CD14-positive monocyte (primary cell): Measurements from ENCODE around the gene CDK1. TPM values are rescaled to one million over a fixed set of nuclear protein-coding genes. Genes with fewer than 3 reads are reported as not detected.

Experiments used
- DNase-seq, 3 donors: peaks; one replicate each; pipeline ENCODE4 v3.0.0-alpha.2; 2011 to 2022
- H2AFZ ChIP-seq: 2 replicates; pipeline ENCODE4 v1.6.0; 2012; ENCODE audit warnings: mild to moderate bottlenecking, low read depth, low read length, inconsistent platforms; ENCODE audit not compliant: insufficient read depth, poor library complexity, severe bottlenecking
- H3K27ac ChIP-seq, 2 donors: 1 replicate in 1 of 2; 2 replicates in 1 of 2; pipeline ENCODE4 v1.5.1; 2012 to 2013; ENCODE audit warnings: low read length in 2 of 2, control low read depth in 1 of 2, inconsistent platforms in 1 of 2, low read depth in 1 of 2, mild to moderate bottlenecking in 1 of 2
- H3K27me3 ChIP-seq, 2 donors: one replicate each; pipeline versions ENCODE4 v1.6.0 to v1.6.1; 2011 to 2013; ENCODE audit warnings: low read length in 2 of 2; ENCODE audit not compliant: control insufficient read depth in 2 of 2, insufficient read depth in 2 of 2
- H3K36me3 ChIP-seq, 2 donors: replicated peaks in 1 of 2; 1 replicate in 1 of 2; 2 replicates in 1 of 2; pipeline versions ENCODE4 v1.5.1 to v1.6.1; 2012 to 2013; ENCODE audit warnings: low read length in 2 of 2, control low read depth in 1 of 2, inconsistent platforms in 1 of 2, mild to moderate bottlenecking in 1 of 2; ENCODE audit not compliant: insufficient read depth in 2 of 2, control insufficient read depth in 1 of 2
- H3K4me1 ChIP-seq, 2 donors: 1 replicate in 1 of 2; 2 replicates in 1 of 2; pipeline versions ENCODE4 v1.5.1 to v1.6.1; 2012 to 2013; ENCODE audit warnings: low read length in 2 of 2, control low read depth in 1 of 2, inconsistent platforms in 1 of 2, mild to moderate bottlenecking in 1 of 2, moderate library complexity in 1 of 2; ENCODE audit not compliant: insufficient read depth in 2 of 2, control insufficient read depth in 1 of 2
- H3K4me2 ChIP-seq: replicated peaks from 2 replicates; pipeline ENCODE3; 2012; ENCODE audit warnings: low read length, moderate library complexity, mild to moderate bottlenecking; ENCODE audit not compliant: poor library complexity, severe bottlenecking; ENCODE audit errors: extremely low read depth
- H3K4me3 ChIP-seq, 3 experiments: fragments of 200-600 bp in 1 of 3; sonication (generic) in 1 of 3; replicated peaks in 1 of 3; 1 replicate in 2 of 3; 2 replicates in 1 of 3; pipeline ENCODE4 v1.5.1; 2011 to 2013; ENCODE audit warnings: low read length in 3 of 3, mild to moderate bottlenecking in 3 of 3, control low read depth in 2 of 3, low read depth in 2 of 3, inconsistent platforms in 1 of 3, moderate library complexity in 1 of 3
- H3K79me2 ChIP-seq: 2 replicates; pipeline ENCODE4 v1.6.0; 2012; ENCODE audit warnings: mild to moderate bottlenecking, control low read depth, inconsistent platforms, low read length, moderate library complexity; ENCODE audit not compliant: insufficient read depth
- H3K9ac ChIP-seq: 2 replicates; pipeline ENCODE4 v1.6.0; 2017; ENCODE audit warnings: low read length, mild to moderate bottlenecking; ENCODE audit not compliant: insufficient read depth, poor library complexity, severe bottlenecking
- H3K9me3 ChIP-seq, 2 donors: replicated peaks in 1 of 2; 1 replicate in 1 of 2; 2 replicates in 1 of 2; pipeline versions ENCODE4 v1.5.1 to v1.6.1; 2012 to 2013; ENCODE audit warnings: low read length in 2 of 2, control low read depth in 1 of 2; ENCODE audit not compliant: control insufficient read depth in 1 of 2, insufficient read depth in 1 of 2
- H4K20me1 ChIP-seq: 2 replicates; pipeline ENCODE4 v1.6.0; 2012; ENCODE audit warnings: mild to moderate bottlenecking, low read length, control low read depth, moderate library complexity; ENCODE audit not compliant: insufficient read depth
- H3K27ac Mint-ChIP-seq, 7 donors: one replicate each; pipeline ENCODE4 v1.8.0; 2020; ENCODE audit warnings: mild to moderate bottlenecking in 7 of 7, mixed read lengths in 7 of 7, moderate library complexity in 6 of 7, inconsistent platforms in 2 of 7
- H3K27me3 Mint-ChIP-seq, 3 donors: one replicate each; pipeline ENCODE4 v1.8.0; 2021 to 2022; ENCODE audit warnings: low read depth in 3 of 3, mild to moderate bottlenecking in 3 of 3, mixed read lengths in 3 of 3, moderate library complexity in 3 of 3, inconsistent platforms in 1 of 3
- H3K36me3 Mint-ChIP-seq, 2 donors: one replicate each; pipeline ENCODE4 v1.8.0; 2020; ENCODE audit warnings: mixed read lengths in 2 of 2, inconsistent platforms in 1 of 2, mild to moderate bottlenecking in 1 of 2
- H3K4me1 Mint-ChIP-seq: one replicate; pipeline ENCODE4 v1.8.0; 2020; ENCODE audit warnings: mild to moderate bottlenecking, mixed read lengths
- H3K4me3 Mint-ChIP-seq, 2 donors: one replicate each; pipeline ENCODE4 v1.8.0; 2020; ENCODE audit warnings: mild to moderate bottlenecking in 2 of 2, mixed read lengths in 2 of 2, moderate library complexity in 1 of 2
- H3K9me3 Mint-ChIP-seq, 7 donors: one replicate each; pipeline ENCODE4 v1.8.0; 2020 to 2022; ENCODE audit warnings: mixed read lengths in 7 of 7, mild to moderate bottlenecking in 6 of 7, moderate library complexity in 6 of 7, inconsistent platforms in 2 of 7
- WGBS: methylation state at CpG from one replicate; pipeline ENCODE4 v1.1.5; 2013; ENCODE audit warnings: missing lambda C conversion rate; ENCODE audit not compliant: insufficient coverage; 5-methylcytosine and 5-hydroxymethylcytosine counted together
- intact Hi-C, 2 donors: fragments of 100-400 bp; cut with micrococcal nuclease; formaldehyde crosslinking; loops; one replicate each; pipeline versions ENCODE4 v1.15.0 to v1.15.1; 2023
- polyA plus RNA-seq, 3 donors: library from polyadenylated mRNA; depleted of rRNA in 1 of 3; unstranded in 2 of 3; stranded (reverse) in 1 of 3; fragments of 300-500 nt in 2 of 3; fragments of >200 nt in 1 of 3; fragmentation: Illumina TruSeq in 2 of 3; gene quantifications; 1 replicate in 2 of 3; 2 replicates in 1 of 3; pipeline ENCODE4 v1.2.3, GENCODE V29; 2012 to 2021
- TF ChIP-seq, protein P1 (sequence below): fragments of 200-600 bp; IDR thresholded peaks from one replicate; pipeline ENCODE4 v1.8.0; 2022; ENCODE audit warnings: antibody characterized with exemption, mild to moderate bottlenecking

Gene CDK1
- polyA plus RNA-seq, 3 donors: 0.08 to 0.21 (median 0.09) TPM

DNA sequence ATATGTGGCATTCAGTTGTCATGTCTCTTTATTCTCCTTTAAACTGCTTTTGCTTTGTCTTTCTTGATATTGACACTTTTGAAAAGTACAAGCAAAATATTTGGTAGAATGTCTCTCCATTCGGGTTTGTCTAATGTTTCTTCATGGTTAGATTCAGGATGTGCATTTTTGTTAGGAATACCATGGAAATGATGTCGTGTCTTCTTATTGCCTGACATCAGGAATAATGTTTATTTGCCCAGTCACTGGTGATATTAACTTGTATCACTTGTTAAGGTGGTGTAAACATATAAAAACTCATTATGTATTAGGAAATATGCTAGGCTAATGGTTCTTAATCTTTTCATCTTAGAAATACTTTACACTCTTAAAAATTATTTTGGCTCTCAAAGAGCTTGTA, 43.4 kb downstream of the CDK1 start:
- intact Hi-C loops: no loop called here
- no peaks in the 10 kb centered on the region for H4K20me1 ChIP-seq
- peaks cover 0 to 2% (median 0%) of the 10 kb centered on the region in 3 donors for H3K27me3 Mint-ChIP-seq
- no peaks in the 10 kb centered on the region for H3K36me3 ChIP-seq
- DNase-seq: no peak
- WGBS: 100% methylated on average over 1 of the region's 2 CpGs
- no peak overlapping the region for H3K27ac ChIP-seq
- H3K36me3 Mint-ChIP-seq: no peaks in the 10 kb centered on the region
- no peaks in the 10 kb centered on the region for H3K27me3 ChIP-seq
- no peak overlapping the region for H2AFZ ChIP-seq
- H3K9me3 ChIP-seq: no peaks in the 10 kb centered on the region
- no peaks in the 10 kb centered on the region for H3K4me1 ChIP-seq
- H3K9ac ChIP-seq: no peak overlapping the region
- TF ChIP-seq, protein P1, sequence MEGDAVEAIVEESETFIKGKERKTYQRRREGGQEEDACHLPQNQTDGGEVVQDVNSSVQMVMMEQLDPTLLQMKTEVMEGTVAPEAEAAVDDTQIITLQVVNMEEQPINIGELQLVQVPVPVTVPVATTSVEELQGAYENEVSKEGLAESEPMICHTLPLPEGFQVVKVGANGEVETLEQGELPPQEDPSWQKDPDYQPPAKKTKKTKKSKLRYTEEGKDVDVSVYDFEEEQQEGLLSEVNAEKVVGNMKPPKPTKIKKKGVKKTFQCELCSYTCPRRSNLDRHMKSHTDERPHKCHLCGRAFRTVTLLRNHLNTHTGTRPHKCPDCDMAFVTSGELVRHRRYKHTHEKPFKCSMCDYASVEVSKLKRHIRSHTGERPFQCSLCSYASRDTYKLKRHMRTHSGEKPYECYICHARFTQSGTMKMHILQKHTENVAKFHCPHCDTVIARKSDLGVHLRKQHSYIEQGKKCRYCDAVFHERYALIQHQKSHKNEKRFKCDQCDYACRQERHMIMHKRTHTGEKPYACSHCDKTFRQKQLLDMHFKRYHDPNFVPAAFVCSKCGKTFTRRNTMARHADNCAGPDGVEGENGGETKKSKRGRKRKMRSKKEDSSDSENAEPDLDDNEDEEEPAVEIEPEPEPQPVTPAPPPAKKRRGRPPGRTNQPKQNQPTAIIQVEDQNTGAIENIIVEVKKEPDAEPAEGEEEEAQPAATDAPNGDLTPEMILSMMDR: no peak
- no peaks in the 10 kb centered on the region for H3K9me3 Mint-ChIP-seq
- H3K27ac Mint-ChIP-seq: no peak overlapping the region
- H3K4me2 ChIP-seq: no peak overlapping the region
- no peak overlapping the region for H3K4me3 ChIP-seq
- no peak overlapping the region for H3K4me3 Mint-ChIP-seq
- peaks cover 2% of the 10 kb centered on the region for H3K4me1 Mint-ChIP-seq
- H3K79me2 ChIP-seq: no peaks in the 10 kb centered on the region

DNA sequence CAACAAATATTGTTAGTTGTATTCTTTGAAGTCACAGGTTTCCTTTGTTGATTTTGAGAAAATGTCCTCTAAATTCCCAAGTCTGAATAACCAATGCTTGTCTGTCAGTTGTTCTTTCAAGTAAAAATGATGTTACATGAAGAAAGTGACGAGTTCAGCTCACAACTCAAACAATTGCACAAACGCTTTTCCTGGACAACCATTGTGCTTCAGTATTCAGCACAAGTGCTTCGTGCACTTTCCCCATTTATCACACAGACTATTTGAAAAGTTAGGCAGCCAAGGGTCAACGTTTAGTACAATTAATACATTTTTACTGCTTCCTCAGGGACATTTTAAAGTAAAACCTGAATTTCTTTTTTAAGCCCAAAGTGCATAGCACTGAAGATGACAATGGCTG, 44.5 kb downstream of the CDK1 start:
- H3K4me3 ChIP-seq: no peak overlapping the region
- WGBS: 93% methylated on average over 3 of the region's 4 CpGs
- intact Hi-C loops: no loop called here
- no peaks in the 10 kb centered on the region for H3K4me1 ChIP-seq
- no peaks in the 10 kb centered on the region for H3K36me3 Mint-ChIP-seq
- H3K79me2 ChIP-seq: no peaks in the 10 kb centered on the region
- H2AFZ ChIP-seq: no peak overlapping the region
- no peaks in the 10 kb centered on the region for H3K36me3 ChIP-seq
- no peaks in the 10 kb centered on the region for H3K9me3 Mint-ChIP-seq
- H4K20me1 ChIP-seq: no peaks in the 10 kb centered on the region
- H3K9me3 ChIP-seq: no peaks in the 10 kb centered on the region
- H3K27ac ChIP-seq: no peak overlapping the region
- TF ChIP-seq, protein P1: no peak
- no peaks in the 10 kb centered on the region for H3K4me1 Mint-ChIP-seq
- H3K27me3 ChIP-seq: no peaks in the 10 kb centered on the region
- H3K4me2 ChIP-seq: no peak overlapping the region
- H3K9ac ChIP-seq: no peak overlapping the region
- H3K27ac Mint-ChIP-seq: no peak overlapping the region
- H3K27me3 Mint-ChIP-seq: peaks cover 0 to 2% (median 0%) of the 10 kb centered on the region in 3 donors
- DNase-seq: no peak
- no peak overlapping the region for H3K4me3 Mint-ChIP-seq
